Caco-2 (cell line): ENCODE results near the gene FUT8. TPM values are rescaled to one million over a fixed set of nuclear protein-coding genes. Genes with fewer than 3 reads are reported as not detected.

Experiments used
- BruUV-seq: library from RNA; stranded (reverse); fragments of 400-500 nt; replicated peaks from 2 replicates; lab custom pipeline; 2021; lab: Mats Ljungman, UMichigan
- CTCF ChIA-PET: fragments of 300-600 bp; sonication (Branson Sonifier 250); formaldehyde crosslinking; loops from one replicate; lab custom pipeline; 2022; ENCODE audit warnings: antibody characterized with exemption; lab: Charles Lee
- POLR2A ChIA-PET: fragments of 300-600 bp; sonication (Branson Sonifier 250); formaldehyde crosslinking; loops from one replicate; lab custom pipeline; 2022; ENCODE audit warnings: antibody characterized with exemption; lab: Charles Lee
- DNase-seq, 2 experiments: peaks; one replicate each; pipeline versions ENCODE4 v3.0.0 to v3.0.0-alpha.2; 2020 to 2022
- H3K27me3 ChIP-seq: replicated peaks from 2 replicates; pipeline ENCODE4 v1.6.0; 2011; ENCODE audit warnings: low read length; ENCODE audit not compliant: control insufficient read depth, insufficient read depth
- H3K36me3 ChIP-seq: 2 replicates; pipeline ENCODE4 v1.5.1; 2011; ENCODE audit warnings: low read length; ENCODE audit not compliant: control insufficient read depth, insufficient read depth
- H3K4me1 ChIP-seq: fragments of 250-450 bp; sonication (Bioruptor Pico); 2 replicates; pipeline ENCODE4 v1.5.1; 2020; ENCODE audit warnings: mild to moderate bottlenecking
- H3K4me3 ChIP-seq: 2 replicates; pipeline ENCODE4 v1.5.1; 2011; ENCODE audit warnings: low read depth, mild to moderate bottlenecking, control low read depth, low read length
- H3K9me3 ChIP-seq: fragments of 250-450 bp; sonication (Bioruptor Pico); 2 replicates; pipeline ENCODE4 v1.5.1; 2020; ENCODE audit warnings: mild to moderate bottlenecking, moderate library complexity
- H3K27ac Mint-ChIP-seq: one replicate; pipeline ENCODE4 v1.8.0; 2022; ENCODE audit warnings: mixed read lengths; ENCODE audit not compliant: unreplicated experiment
- H3K27me3 Mint-ChIP-seq: one replicate; pipeline ENCODE4 v1.8.0; 2022; ENCODE audit warnings: mixed read lengths; ENCODE audit not compliant: insufficient read depth, unreplicated experiment
- H3K36me3 Mint-ChIP-seq: one replicate; pipeline ENCODE4 v1.8.0; 2022; ENCODE audit warnings: mild to moderate bottlenecking, mixed read lengths; ENCODE audit not compliant: insufficient read depth, unreplicated experiment
- H3K4me1 Mint-ChIP-seq: one replicate; pipeline ENCODE4 v1.8.0; 2022; ENCODE audit warnings: low read depth, mixed read lengths; ENCODE audit not compliant: unreplicated experiment
- H3K4me3 Mint-ChIP-seq: one replicate; pipeline ENCODE4 v1.8.0; 2022; ENCODE audit warnings: mild to moderate bottlenecking, moderate library complexity, mixed read lengths; ENCODE audit not compliant: unreplicated experiment
- H3K9me3 Mint-ChIP-seq: one replicate; pipeline ENCODE4 v1.8.0; 2022; ENCODE audit warnings: mixed read lengths; ENCODE audit not compliant: unreplicated experiment
- intact Hi-C: fragments of 100-400 bp; cut with micrococcal nuclease; formaldehyde crosslinking; loops from one replicate; pipeline ENCODE4 v1.10.0; 2022; ENCODE audit not compliant: unreplicated experiment
- total RNA-seq: library from RNA; stranded (reverse); gene quantifications from 2 replicates; pipeline ENCODE4 v1.2.3, GENCODE V29; 2022
- TF ChIP-seq, protein P1 (sequence below), 2 experiments: fragments of 200-600 bp in 1 of 2; IDR thresholded peaks; 1 replicate in 1 of 2; 2 replicates in 1 of 2; pipeline versions ENCODE4 v1.5.1 to v1.8.0; 2011 to 2022; ENCODE audit warnings: antibody characterized with exemption in 1 of 2, control low read depth in 1 of 2, inconsistent platforms in 1 of 2, low read depth in 1 of 2, low read length in 1 of 2, mild to moderate bottlenecking in 1 of 2, moderate library complexity in 1 of 2; ENCODE audit not compliant: insufficient read depth in 1 of 2, severe bottlenecking in 1 of 2, unreplicated experiment in 1 of 2

Gene FUT8
- total RNA-seq, 1 experiment from 2014 or later: 67.1 TPM

DNA sequence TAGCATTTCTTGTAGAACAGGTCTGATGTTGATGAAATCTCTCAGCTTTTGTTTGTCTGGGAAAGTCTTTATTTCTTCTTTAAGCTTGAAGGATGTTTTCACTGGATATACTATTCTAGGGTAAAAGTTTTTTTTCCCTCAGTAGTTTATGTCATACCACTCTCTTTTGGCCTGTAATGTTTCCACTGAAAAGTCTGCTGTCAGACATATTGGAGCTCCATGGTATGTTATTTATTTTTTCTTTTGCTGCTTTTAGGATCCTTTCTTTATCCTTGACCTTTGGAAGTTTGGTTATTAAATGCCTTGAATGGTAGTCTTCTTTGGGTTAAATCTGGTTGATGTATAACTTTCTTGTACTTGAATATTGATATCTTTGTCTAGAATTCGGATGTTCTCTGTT, 306.1 kb downstream of the FUT8 start:
- intact Hi-C loops: no loop called here
- H3K4me3 Mint-ChIP-seq: no peak overlapping the region
- peaks cover 30% of the 10 kb centered on the region for H3K36me3 Mint-ChIP-seq
- ChIA-PET POLR2A (no interaction called here), CTCF (no interaction called here)
- BruUV-seq: no TSS peak
- no peaks in the 10 kb centered on the region for H3K27me3 Mint-ChIP-seq
- H3K9me3 Mint-ChIP-seq: peaks cover 45% of the 10 kb centered on the region
- H3K4me1 Mint-ChIP-seq: no peaks in the 10 kb centered on the region
- no peak overlapping the region for H3K4me3 ChIP-seq
- peaks cover 1% of the 10 kb centered on the region; the same call in 1 of the 2 replicates for H3K36me3 ChIP-seq
- TF ChIP-seq, protein P1, sequence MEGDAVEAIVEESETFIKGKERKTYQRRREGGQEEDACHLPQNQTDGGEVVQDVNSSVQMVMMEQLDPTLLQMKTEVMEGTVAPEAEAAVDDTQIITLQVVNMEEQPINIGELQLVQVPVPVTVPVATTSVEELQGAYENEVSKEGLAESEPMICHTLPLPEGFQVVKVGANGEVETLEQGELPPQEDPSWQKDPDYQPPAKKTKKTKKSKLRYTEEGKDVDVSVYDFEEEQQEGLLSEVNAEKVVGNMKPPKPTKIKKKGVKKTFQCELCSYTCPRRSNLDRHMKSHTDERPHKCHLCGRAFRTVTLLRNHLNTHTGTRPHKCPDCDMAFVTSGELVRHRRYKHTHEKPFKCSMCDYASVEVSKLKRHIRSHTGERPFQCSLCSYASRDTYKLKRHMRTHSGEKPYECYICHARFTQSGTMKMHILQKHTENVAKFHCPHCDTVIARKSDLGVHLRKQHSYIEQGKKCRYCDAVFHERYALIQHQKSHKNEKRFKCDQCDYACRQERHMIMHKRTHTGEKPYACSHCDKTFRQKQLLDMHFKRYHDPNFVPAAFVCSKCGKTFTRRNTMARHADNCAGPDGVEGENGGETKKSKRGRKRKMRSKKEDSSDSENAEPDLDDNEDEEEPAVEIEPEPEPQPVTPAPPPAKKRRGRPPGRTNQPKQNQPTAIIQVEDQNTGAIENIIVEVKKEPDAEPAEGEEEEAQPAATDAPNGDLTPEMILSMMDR (IDR thresholded peaks at IDR 0.05; ENCODE audit: insufficient read depth in 1 of 2, low read depth in 1 of 2, low read length in 1 of 2, severe bottlenecking in 1 of 2, unreplicated experiment in 1 of 2): no peak
- peaks cover 19% of the 10 kb centered on the region for H3K9me3 ChIP-seq
- no peaks in the 10 kb centered on the region for H3K27me3 ChIP-seq
- DNase-seq: no peak
- H3K4me1 ChIP-seq: no peaks in the 10 kb centered on the region
- no peak overlapping the region for H3K27ac Mint-ChIP-seq

DNA sequence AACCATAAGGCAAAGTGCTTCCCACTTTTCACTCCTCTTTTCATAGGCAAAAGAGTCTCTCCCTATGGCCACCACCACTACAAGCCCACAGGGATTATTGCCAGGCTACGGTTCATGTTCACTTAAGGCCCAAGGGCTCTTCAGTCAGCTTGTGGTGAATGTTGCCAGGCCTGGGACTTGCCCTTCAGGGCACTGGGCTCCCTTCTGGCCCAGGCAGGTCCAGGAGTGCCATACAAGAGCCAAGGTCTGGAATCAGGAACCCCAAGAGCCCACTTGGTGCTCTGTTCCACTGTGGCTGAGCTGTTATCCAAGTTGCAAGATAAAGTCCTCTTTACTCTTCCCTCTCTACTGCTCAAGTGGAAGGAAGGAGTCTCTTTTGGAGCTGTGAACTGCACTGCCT, 307.6 kb downstream of the FUT8 start:
- Histone ChIP-seq H3K4me3 (no peak overlapping the region), H3K4me1 (no peaks in the 10 kb centered on the region), H3K27me3 (no peaks in the 10 kb centered on the region), H3K9me3 (peaks cover 15% of the 10 kb centered on the region), H3K36me3 (peaks cover 1% of the 10 kb centered on the region; the same call in 1 of the 2 replicates)
- BruUV-seq: no TSS peak
- no peak for DNase-seq
- H3K4me3 Mint-ChIP-seq: no peak overlapping the region
- no peaks in the 10 kb centered on the region for H3K27me3 Mint-ChIP-seq
- H3K9me3 Mint-ChIP-seq: peaks cover 30% of the 10 kb centered on the region
- H3K36me3 Mint-ChIP-seq: peaks cover 25% of the 10 kb centered on the region
- H3K27ac Mint-ChIP-seq: no peak overlapping the region
- TF ChIP-seq, protein P1 (IDR thresholded peaks at IDR 0.05; ENCODE audit: insufficient read depth in 1 of 2, low read depth in 1 of 2, low read length in 1 of 2, severe bottlenecking in 1 of 2, unreplicated experiment in 1 of 2): no peak
- intact Hi-C loops: no loop called here
- POLR2A ChIA-PET: no interaction called here
- CTCF ChIA-PET: no interaction called here
- H3K4me1 Mint-ChIP-seq: no peaks in the 10 kb centered on the region

DNA sequence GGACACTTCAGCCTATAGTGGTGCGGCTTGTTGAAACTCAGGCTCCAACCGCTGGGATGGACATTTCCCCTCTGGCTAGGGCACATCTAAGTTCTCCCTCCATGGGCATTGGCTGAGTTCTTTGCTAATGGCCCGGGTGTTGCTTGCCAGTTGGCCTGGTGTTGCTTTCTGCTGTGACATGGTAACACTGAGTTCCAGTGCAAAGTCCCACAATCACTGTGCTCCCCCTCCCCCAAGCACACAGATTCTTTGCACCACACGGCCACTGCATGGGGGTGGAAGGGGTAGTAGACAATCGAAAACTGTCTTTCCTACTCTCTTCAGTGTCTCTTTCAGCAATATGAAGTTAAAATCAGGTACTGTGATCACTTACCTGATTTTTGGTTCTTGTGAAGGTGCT, 308.2 kb downstream of the FUT8 start:
- Histone ChIP-seq H3K27me3 (no peaks in the 10 kb centered on the region), H3K36me3 (peaks cover 1% of the 10 kb centered on the region; the same call in 1 of the 2 replicates), H3K9me3 (peaks cover 15% of the 10 kb centered on the region), H3K4me3 (no peak overlapping the region), H3K4me1 (0 out of 2 replicates have a peak, but pooled peaks cover 1% of the 10 kb centered on the region)
- Mint-ChIP-seq H3K4me3 (no peak overlapping the region), H3K4me1 (no peaks in the 10 kb centered on the region), H3K36me3 (peaks cover 25% of the 10 kb centered on the region), H3K27ac (no peak overlapping the region), H3K27me3 (no peaks in the 10 kb centered on the region), H3K9me3 (peaks cover 24% of the 10 kb centered on the region)
- TF ChIP-seq, protein P1 (IDR thresholded peaks at IDR 0.05; ENCODE audit: insufficient read depth in 1 of 2, low read depth in 1 of 2, low read length in 1 of 2, severe bottlenecking in 1 of 2, unreplicated experiment in 1 of 2): no peak
- DNase-seq: no peak
- intact Hi-C loops: no loop called here
- BruUV-seq: no TSS peak
- POLR2A ChIA-PET: no interaction called here
- CTCF ChIA-PET: no interaction called here
